HL-60/S4 treated with phorbol 12-myristate 13-acetate at 8.2 ng/mL for 4 days and 3 days (cell line): ENCODE data around the gene CMBL.

Experiments
- in situ Hi-C: fragments of 300-500 bp; cut with MboI; formaldehyde crosslinking; loops from 2 replicates; pipeline ENCODE4 v1.15.0; 2022; ENCODE audit warnings: low sequenced_read_pairs

Gene CMBL

GRCh38 chr5:10333154-10334006 is 25.7 kb upstream of the CMBL start:
- in situ Hi-C loops, result no loop called here

GRCh38 chr5:10332301-10332700 is 24.6 kb upstream of the CMBL start:
- in situ Hi-C loops, result no loop called here

GRCh38 chr5:10331341-10331796 is 23.7 kb upstream of the CMBL start:
- in situ Hi-C loops, result no loop called here

- in situ Hi-C loops, result no loop called here
These were observed 23.0 kb upstream of the CMBL start for GRCh38 chr5:10330511-10331230.

GRCh38 chr5:10329820-10330481 is 22.2 kb upstream of the CMBL start:
- in situ Hi-C loops, result no loop called here

- in situ Hi-C loops, result no loop called here
These were observed 21.7 kb upstream of the CMBL start for GRCh38 chr5:10329446-10329819.

- in situ Hi-C loops, result no loop called here
These were observed 20.6 kb upstream of the CMBL start for GRCh38 chr5:10328323-10328722.

GRCh38 chr5:10324518-10325370 is 17.0 kb upstream of the CMBL start:
- in situ Hi-C loops, result no loop called here

GRCh38 chr5:10323588-10324488 is 16.1 kb upstream of the CMBL start:
- in situ Hi-C loops, result no loop called here

GRCh38 chr5:10321882-10322281 is 14.2 kb upstream of the CMBL start:
- in situ Hi-C loops, result no loop called here

GRCh38 chr5:10320793-10321192 is 13.1 kb upstream of the CMBL start:
- in situ Hi-C loops, result no loop called here

- in situ Hi-C loops, result no loop called here
These were observed 11.6 kb upstream of the CMBL start for GRCh38 chr5:10319202-10319851.

- in situ Hi-C loops, result no loop called here
These were observed 10.4 kb upstream of the CMBL start for GRCh38 chr5:10317825-10318682.

GRCh38 chr5:10315824-10316509 is 8.3 kb upstream of the CMBL start:
- in situ Hi-C loops, result no loop called here

- in situ Hi-C loops, result no loop called here
These were observed 7.5 kb upstream of the CMBL start for GRCh38 chr5:10315201-10315600.

GRCh38 chr5:10311595-10312425 is 4.1 kb upstream of the CMBL start:
- in situ Hi-C loops, result no loop called here
